ENCODE results near the gene KRT39.

GRCh38 chr17:40947929-40948328, 18.8 kb downstream of the KRT39 start:
- TF ChIP-seq, protein P1, sequence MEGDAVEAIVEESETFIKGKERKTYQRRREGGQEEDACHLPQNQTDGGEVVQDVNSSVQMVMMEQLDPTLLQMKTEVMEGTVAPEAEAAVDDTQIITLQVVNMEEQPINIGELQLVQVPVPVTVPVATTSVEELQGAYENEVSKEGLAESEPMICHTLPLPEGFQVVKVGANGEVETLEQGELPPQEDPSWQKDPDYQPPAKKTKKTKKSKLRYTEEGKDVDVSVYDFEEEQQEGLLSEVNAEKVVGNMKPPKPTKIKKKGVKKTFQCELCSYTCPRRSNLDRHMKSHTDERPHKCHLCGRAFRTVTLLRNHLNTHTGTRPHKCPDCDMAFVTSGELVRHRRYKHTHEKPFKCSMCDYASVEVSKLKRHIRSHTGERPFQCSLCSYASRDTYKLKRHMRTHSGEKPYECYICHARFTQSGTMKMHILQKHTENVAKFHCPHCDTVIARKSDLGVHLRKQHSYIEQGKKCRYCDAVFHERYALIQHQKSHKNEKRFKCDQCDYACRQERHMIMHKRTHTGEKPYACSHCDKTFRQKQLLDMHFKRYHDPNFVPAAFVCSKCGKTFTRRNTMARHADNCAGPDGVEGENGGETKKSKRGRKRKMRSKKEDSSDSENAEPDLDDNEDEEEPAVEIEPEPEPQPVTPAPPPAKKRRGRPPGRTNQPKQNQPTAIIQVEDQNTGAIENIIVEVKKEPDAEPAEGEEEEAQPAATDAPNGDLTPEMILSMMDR (IDR thresholded peaks at IDR 0.05 in 4 of 5, conservative IDR thresholded peaks at IDR 0.05 in 1 of 5), result no peak
- no peak for TF ChIP-seq POLR2A (IDR thresholded peaks at IDR 0.05)
